Right atrium auricular region (tissue), 2 donors: ENCODE data around the gene CA5B. TPM values are rescaled to one million over a fixed set of nuclear protein-coding genes. Genes with fewer than 3 reads are reported as not detected.
"Not testable (repeated sequence)": the region's sequence is repeated elsewhere in the genome, so short reads cannot be mapped to it uniquely, and the experiment has no call there.

Experiments
- DNase-seq: peaks from one replicate; pipeline ENCODE4 v3.0.0-alpha.2; 2019; ENCODE audit warnings: low spot score
- H3K27ac ChIP-seq, 2 donors: fragments of 200-600 bp; sonication (generic); 1 replicate in 1 of 2; 2 replicates in 1 of 2; pipeline ENCODE4 v1.5.1; 2016 to 2019
- H3K27me3 ChIP-seq, 2 donors: fragments of 200-600 bp; sonication (generic); one replicate each; pipeline versions ENCODE4 v1.5.1 to v1.6.0; 2017 to 2019
- H3K36me3 ChIP-seq: fragments of 200-600 bp; sonication (generic); one replicate; pipeline ENCODE4 v1.5.1; 2016
- H3K4me1 ChIP-seq, 2 donors: fragments of 200-600 bp; sonication (generic); one replicate each; pipeline versions ENCODE4 v1.5.1 to v1.6.0; 2017 to 2019
- H3K4me3 ChIP-seq, 2 donors: fragments of 200-600 bp; sonication (generic); 1 replicate in 1 of 2; 2 replicates in 1 of 2; pipeline ENCODE4 v1.5.1; 2017 to 2019; ENCODE audit warnings: mild to moderate bottlenecking in 1 of 2, moderate library complexity in 1 of 2
- H3K9me3 ChIP-seq, 2 donors: fragments of 200-600 bp; sonication (generic); one replicate each; pipeline ENCODE4 v1.5.1; 2019
- total RNA-seq, 2 donors: library from RNA; depleted of rRNA; stranded (reverse); fragments of >200 nt; gene quantifications; one replicate each; pipeline ENCODE4 v1.1.0, GENCODE V29; 2016
- TF ChIP-seq, protein P1 (sequence below), 2 donors: fragments of 200-600 bp; sonication (generic); IDR thresholded peaks; one replicate each; pipeline ENCODE4 v1.5.1; 2019; ENCODE audit warnings: antibody characterized with exemption in 2 of 2

Gene CA5B
- total RNA-seq, 2 donors from 2014 or later = 6.4 to 8.6 TPM

- Histone ChIP-seq H3K27ac (no peak overlapping the region), H3K36me3 (no peaks in the 10 kb centered on the region), H3K27me3 (no peaks in the 10 kb centered on the region), H3K9me3 (peaks cover 0 to 7% of the 10 kb centered on the region in 2 donors), H3K4me1 (no peaks in the 10 kb centered on the region), H3K4me3 (no peak overlapping the region)
- TF ChIP-seq, protein P1, sequence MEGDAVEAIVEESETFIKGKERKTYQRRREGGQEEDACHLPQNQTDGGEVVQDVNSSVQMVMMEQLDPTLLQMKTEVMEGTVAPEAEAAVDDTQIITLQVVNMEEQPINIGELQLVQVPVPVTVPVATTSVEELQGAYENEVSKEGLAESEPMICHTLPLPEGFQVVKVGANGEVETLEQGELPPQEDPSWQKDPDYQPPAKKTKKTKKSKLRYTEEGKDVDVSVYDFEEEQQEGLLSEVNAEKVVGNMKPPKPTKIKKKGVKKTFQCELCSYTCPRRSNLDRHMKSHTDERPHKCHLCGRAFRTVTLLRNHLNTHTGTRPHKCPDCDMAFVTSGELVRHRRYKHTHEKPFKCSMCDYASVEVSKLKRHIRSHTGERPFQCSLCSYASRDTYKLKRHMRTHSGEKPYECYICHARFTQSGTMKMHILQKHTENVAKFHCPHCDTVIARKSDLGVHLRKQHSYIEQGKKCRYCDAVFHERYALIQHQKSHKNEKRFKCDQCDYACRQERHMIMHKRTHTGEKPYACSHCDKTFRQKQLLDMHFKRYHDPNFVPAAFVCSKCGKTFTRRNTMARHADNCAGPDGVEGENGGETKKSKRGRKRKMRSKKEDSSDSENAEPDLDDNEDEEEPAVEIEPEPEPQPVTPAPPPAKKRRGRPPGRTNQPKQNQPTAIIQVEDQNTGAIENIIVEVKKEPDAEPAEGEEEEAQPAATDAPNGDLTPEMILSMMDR (IDR thresholded peaks at IDR 0.05) = no peak
- no peak for DNase-seq
These were observed 13.2 kb upstream of the CA5B start for GRCh38 chrX:15724911-15725310.

DNA sequence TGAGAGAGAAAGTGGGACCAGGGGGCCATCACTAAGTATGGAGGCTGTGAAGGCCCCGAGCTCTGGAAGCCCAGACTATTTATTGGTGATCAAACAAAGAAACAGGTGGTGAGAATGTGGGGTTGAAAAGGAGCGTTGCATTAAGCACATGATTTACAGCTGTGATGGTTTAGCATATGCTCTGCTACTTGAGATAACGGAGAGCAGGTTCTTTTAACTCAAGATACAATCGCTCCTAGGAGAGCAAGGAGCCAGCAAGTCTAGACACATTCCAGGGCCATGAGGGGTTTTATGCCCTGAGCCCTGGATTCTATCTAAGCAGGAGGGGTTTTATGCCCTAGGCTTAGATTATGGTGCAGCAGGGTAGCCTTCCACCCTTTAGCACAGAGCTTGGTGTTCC lies 6.7 kb upstream of the CA5B start:
- not testable (repeated sequence) for H3K27me3 ChIP-seq, H3K9me3 ChIP-seq, H3K36me3 ChIP-seq, DNase-seq, H3K27ac ChIP-seq, H3K4me1 ChIP-seq, H3K4me3 ChIP-seq

GRCh38 chrX:15737190-15737958 lies 696 bp upstream of the CA5B start:
- Histone ChIP-seq H3K4me1 (peaks cover 0 to 13% of the 10 kb centered on the region in 2 donors), H3K4me3 (peak overlapping the region; percentile 15 to 60), H3K9me3 (no peaks in the 10 kb centered on the region), H3K36me3 (no peaks in the 10 kb centered on the region), H3K27me3 (no peaks in the 10 kb centered on the region), H3K27ac (no peak overlapping the region)
- no peak for DNase-seq
- TF ChIP-seq, protein P1 (IDR thresholded peaks at IDR 0.05) = no peak

GRCh38 chrX:15739886-15740285 lies 1.8 kb downstream of the CA5B start:
- Histone ChIP-seq H3K36me3 (no peaks in the 10 kb centered on the region), H3K27me3 (no peaks in the 10 kb centered on the region), H3K4me3 (no peak overlapping the region), H3K27ac (no peak overlapping the region), H3K9me3 (no peaks in the 10 kb centered on the region), H3K4me1 (peaks cover 0 to 26% of the 10 kb centered on the region in 2 donors)
- TF ChIP-seq, protein P1 (IDR thresholded peaks at IDR 0.05) = no peak
- no peak for DNase-seq

GRCh38 chrX:15744181-15744867 lies 6.3 kb downstream of the CA5B start:
- H3K4me3 ChIP-seq = no peak overlapping the region
- H3K27ac ChIP-seq = no peak overlapping the region
- TF ChIP-seq, protein P1 (IDR thresholded peaks at IDR 0.05) = no peak
- H3K4me1 ChIP-seq = peaks cover 0 to 13% of the 10 kb centered on the region in 2 donors
- no peaks in the 10 kb centered on the region for H3K36me3 ChIP-seq
- no peaks in the 10 kb centered on the region for H3K9me3 ChIP-seq
- no peak for DNase-seq
- H3K27me3 ChIP-seq = no peaks in the 10 kb centered on the region

DNA sequence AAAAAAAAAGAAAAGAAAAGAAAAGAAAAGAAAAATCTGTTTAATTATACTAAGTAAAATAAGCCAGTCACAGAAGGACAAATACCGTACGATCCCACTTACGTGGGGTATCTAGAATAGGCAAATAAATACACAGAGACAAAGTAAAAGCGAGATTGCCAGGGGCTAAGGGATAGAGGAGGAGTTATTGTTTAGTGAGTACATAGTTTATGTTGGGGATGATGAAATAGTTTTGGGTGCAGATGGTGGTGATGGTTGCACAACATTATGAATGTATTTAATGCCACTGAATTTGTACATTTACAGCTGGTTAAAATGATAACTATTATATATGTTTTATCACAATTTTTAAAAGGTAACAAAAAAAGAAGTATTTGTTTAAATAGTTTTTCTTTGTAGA lies 7.1 kb downstream of the CA5B start:
- H3K27me3 ChIP-seq = no peaks in the 10 kb centered on the region
- H3K4me1 ChIP-seq = peaks cover 0 to 13% of the 10 kb centered on the region in 2 donors
- no peak overlapping the region for H3K4me3 ChIP-seq
- TF ChIP-seq, protein P1 (IDR thresholded peaks at IDR 0.05) = no peak
- H3K9me3 ChIP-seq = no peaks in the 10 kb centered on the region
- no peaks in the 10 kb centered on the region for H3K36me3 ChIP-seq
- DNase-seq = no peak
- no peak overlapping the region for H3K27ac ChIP-seq

GRCh38 chrX:15746651-15747050 lies 8.6 kb downstream of the CA5B start:
- H3K9me3 ChIP-seq, DNase-seq, H3K4me3 ChIP-seq, H3K27me3 ChIP-seq, H3K27ac ChIP-seq, H3K36me3 ChIP-seq: not testable (repeated sequence)
- peaks cover 0 to 24% of the 10 kb centered on the region in 2 donors for H3K4me1 ChIP-seq
